Body of pancreas (tissue), 4 donors: ENCODE results near the gene UBR3.

Experiments
- POLR2A ChIP-seq, 3 donors: fragments of 450-650 bp; IDR thresholded peaks; one replicate each; pipeline ENCODE4 v1.6.1; 2016; ENCODE audit warnings: antibody characterized with exemption in 3 of 3, mild to moderate bottlenecking in 2 of 3
- TF ChIP-seq, protein P1 (sequence below), 7 experiments: fragments of 450-650 bp in 4 of 7; fragments of 200-600 bp in 3 of 7; sonication (generic) in 3 of 7; IDR thresholded peaks; one replicate each; pipeline ENCODE4 v1.5.1; 2016 to 2019; ENCODE audit warnings: antibody characterized with exemption in 7 of 7

DNA sequence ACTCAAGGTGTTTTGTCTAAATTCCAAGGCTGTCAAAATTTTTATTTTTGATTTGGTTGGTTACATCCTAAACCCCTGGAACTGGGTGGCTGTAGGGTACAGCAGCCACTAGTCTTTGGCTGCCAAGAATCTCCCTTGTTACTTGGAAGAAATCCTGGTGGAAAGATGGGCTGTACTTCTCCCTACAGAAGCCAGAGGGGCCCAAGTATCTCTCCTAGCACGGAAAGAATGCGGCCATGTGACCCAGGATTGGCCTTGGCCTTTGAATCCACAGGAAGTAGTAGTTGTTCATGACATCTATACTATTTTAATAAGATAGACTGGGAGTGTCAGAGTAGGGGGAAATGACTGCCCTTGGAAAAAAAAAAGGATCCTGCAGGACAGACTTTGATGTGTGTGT is 296.3 kb downstream of the UBR3 start:
- TF ChIP-seq, protein P1, sequence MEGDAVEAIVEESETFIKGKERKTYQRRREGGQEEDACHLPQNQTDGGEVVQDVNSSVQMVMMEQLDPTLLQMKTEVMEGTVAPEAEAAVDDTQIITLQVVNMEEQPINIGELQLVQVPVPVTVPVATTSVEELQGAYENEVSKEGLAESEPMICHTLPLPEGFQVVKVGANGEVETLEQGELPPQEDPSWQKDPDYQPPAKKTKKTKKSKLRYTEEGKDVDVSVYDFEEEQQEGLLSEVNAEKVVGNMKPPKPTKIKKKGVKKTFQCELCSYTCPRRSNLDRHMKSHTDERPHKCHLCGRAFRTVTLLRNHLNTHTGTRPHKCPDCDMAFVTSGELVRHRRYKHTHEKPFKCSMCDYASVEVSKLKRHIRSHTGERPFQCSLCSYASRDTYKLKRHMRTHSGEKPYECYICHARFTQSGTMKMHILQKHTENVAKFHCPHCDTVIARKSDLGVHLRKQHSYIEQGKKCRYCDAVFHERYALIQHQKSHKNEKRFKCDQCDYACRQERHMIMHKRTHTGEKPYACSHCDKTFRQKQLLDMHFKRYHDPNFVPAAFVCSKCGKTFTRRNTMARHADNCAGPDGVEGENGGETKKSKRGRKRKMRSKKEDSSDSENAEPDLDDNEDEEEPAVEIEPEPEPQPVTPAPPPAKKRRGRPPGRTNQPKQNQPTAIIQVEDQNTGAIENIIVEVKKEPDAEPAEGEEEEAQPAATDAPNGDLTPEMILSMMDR (IDR thresholded peaks at IDR 0.05), result no peak
- TF ChIP-seq POLR2A (IDR thresholded peaks at IDR 0.05), result no peak
